H1 (cell line): ENCODE measurements around the gene CLEC18B. TPM values are rescaled to one million over a fixed set of nuclear protein-coding genes. Genes with fewer than 3 reads are reported as not detected.
"Not testable (repeated sequence)": the region's sequence is repeated elsewhere in the genome, so short reads cannot be mapped to it uniquely, and the experiment has no call there.

Experiments
- CTCF ChIA-PET: fragments of 300-600 bp; sonication (Branson Sonifier 250); formaldehyde crosslinking; loops from one replicate; lab custom pipeline; 2021; ENCODE audit not compliant: partially characterized antibody; lab: Charles Lee
- POLR2A ChIA-PET: fragments of 300-600 bp; sonication (Branson Sonifier 250); formaldehyde crosslinking; loops from one replicate; lab custom pipeline; 2021; ENCODE audit warnings: inconsistent platforms; ENCODE audit not compliant: partially characterized antibody; lab: Charles Lee
- DNase-seq, 2 experiments: peaks; one replicate each; pipeline versions ENCODE4 v3.0.0 to v3.0.0-alpha.2; 2010 to 2022; ENCODE audit warnings: low spot score in 2 of 2, low read depth in 1 of 2, mixed read lengths in 1 of 2
- FAIRE-seq: peaks from 2 replicates; lab custom pipeline; 2011; peaks lifted over from hg19 to GRCh38; lab: Jason Lieb, UNC
- H2AFZ ChIP-seq: 2 replicates; pipeline ENCODE4 v1.8.1; 2012; ENCODE audit warnings: low read length, inconsistent platforms
- H2AK5ac ChIP-seq: 2 replicates; pipeline ENCODE4 v1.6.1; 2013; ENCODE audit warnings: low read depth, low read length
- H2BK120ac ChIP-seq: replicated peaks from 2 replicates; pipeline ENCODE3; 2013; ENCODE audit warnings: low read depth, low read length, inconsistent platforms
- H2BK12ac ChIP-seq: 2 replicates; pipeline ENCODE4 v1.6.1; 2013; ENCODE audit warnings: low read depth, low read length
- H2BK15ac ChIP-seq: 2 replicates; pipeline ENCODE4 v1.6.1; 2013; ENCODE audit warnings: low read length
- H2BK20ac ChIP-seq: 2 replicates; pipeline ENCODE4 v1.6.1; 2013; ENCODE audit warnings: low read length
- H2BK5ac ChIP-seq: 2 replicates; pipeline ENCODE4 v1.6.1; 2013; ENCODE audit warnings: low read depth, low read length
- H3K14ac ChIP-seq: 2 replicates; pipeline ENCODE4 v1.6.1; 2013; ENCODE audit warnings: inconsistent platforms; ENCODE audit not compliant: insufficient read length
- H3K18ac ChIP-seq: 2 replicates; pipeline ENCODE4 v1.6.1; 2013; ENCODE audit warnings: low read length; ENCODE audit errors: extremely low read depth
- H3K23ac ChIP-seq: 2 replicates; pipeline ENCODE4 v1.6.1; 2013; ENCODE audit warnings: inconsistent platforms; ENCODE audit not compliant: insufficient read length
- H3K23me2 ChIP-seq: 2 replicates; pipeline ENCODE4 v1.6.1; 2013; ENCODE audit warnings: low read depth, low read length
- H3K27ac ChIP-seq: 2 replicates; pipeline ENCODE4 v1.6.1; 2011; ENCODE audit warnings: low read depth, low read length, inconsistent platforms
- H3K27me3 ChIP-seq, 4 experiments: replicated peaks in 1 of 4; 1 replicate in 1 of 4; 2 replicates in 3 of 4; pipeline versions ENCODE4 v1.6.1 to v1.8.1; 2011 to 2013; ENCODE audit warnings: low read length in 3 of 4, mild to moderate bottlenecking in 3 of 4, inconsistent platforms in 2 of 4, mixed read lengths in 2 of 4, moderate library complexity in 1 of 4; ENCODE audit not compliant: control insufficient read depth in 3 of 4, insufficient read depth in 3 of 4; ENCODE audit errors: extremely low read depth in 1 of 4
- H3K36me3 ChIP-seq, 4 experiments: 2 replicates each; pipeline versions ENCODE4 v1.6.1 to v1.8.1; 2011 to 2013; ENCODE audit warnings: mild to moderate bottlenecking in 4 of 4, low read length in 3 of 4, moderate library complexity in 2 of 4, control low read depth in 1 of 4, inconsistent platforms in 1 of 4; ENCODE audit not compliant: insufficient read depth in 4 of 4, control insufficient read depth in 2 of 4
- H3K4ac ChIP-seq: replicated peaks from 2 replicates; pipeline ENCODE3; 2013; ENCODE audit warnings: low read length, low read depth, mixed read lengths, inconsistent platforms; ENCODE audit not compliant: insufficient read length
- H3K4me1 ChIP-seq, 4 experiments: replicated peaks in 1 of 4; 1 replicate in 1 of 4; 2 replicates in 3 of 4; pipeline versions ENCODE4 v1.6.1 to v1.8.1; 2011 to 2013; ENCODE audit warnings: low read length in 3 of 4, inconsistent platforms in 2 of 4, mixed read lengths in 1 of 4; ENCODE audit not compliant: insufficient read depth in 4 of 4, control insufficient read depth in 3 of 4
- H3K4me2 ChIP-seq, 2 experiments: 2 replicates each; pipeline versions ENCODE4 v1.6.1 to v1.8.1; 2011 to 2013; ENCODE audit warnings: low read depth in 2 of 2, low read length in 2 of 2, control low read depth in 1 of 2, inconsistent platforms in 1 of 2, mild to moderate bottlenecking in 1 of 2; ENCODE audit not compliant: insufficient read depth in 1 of 2
- H3K4me3 ChIP-seq, 4 experiments: fragments of 200-600, 300-600 bp in 1 of 4; sonication (generic), shearing (Covaris generic), sonication (Bioruptor Twin) in 1 of 4; 2 replicates each; pipeline versions ENCODE4 v1.5.1 to v1.8.1; 2011 to 2016; ENCODE audit warnings: low read length in 4 of 4, low read depth in 3 of 4, control low read depth in 2 of 4, inconsistent platforms in 2 of 4, mild to moderate bottlenecking in 2 of 4, mixed read lengths in 1 of 4, moderate library complexity in 1 of 4; ENCODE audit not compliant: insufficient read depth in 2 of 4; ENCODE audit errors: extremely low read depth in 1 of 4
- H3K56ac ChIP-seq: replicated peaks from 2 replicates; pipeline ENCODE3; 2013; ENCODE audit warnings: low read depth, mild to moderate bottlenecking, mixed read lengths, low read length, inconsistent platforms; ENCODE audit not compliant: insufficient read length
- H3K79me1 ChIP-seq: 2 replicates; pipeline ENCODE4 v1.6.1; 2013; ENCODE audit warnings: low read depth, low read length, control low read depth
- H3K79me2 ChIP-seq, 2 experiments: 2 replicates each; pipeline versions ENCODE4 v1.6.1 to v1.8.1; 2012 to 2013; ENCODE audit warnings: low read length in 2 of 2, mild to moderate bottlenecking in 2 of 2, inconsistent platforms in 1 of 2; ENCODE audit not compliant: insufficient read depth in 2 of 2, control insufficient read depth in 1 of 2
- H3K9ac ChIP-seq, 4 experiments: replicated peaks in 1 of 4; 1 replicate in 1 of 4; 2 replicates in 3 of 4; pipeline versions ENCODE4 v1.6.1 to v1.8.1; 2011 to 2013; ENCODE audit warnings: low read depth in 3 of 4, low read length in 3 of 4, control low read depth in 2 of 4, mild to moderate bottlenecking in 2 of 4, moderate library complexity in 2 of 4, inconsistent platforms in 1 of 4; ENCODE audit errors: extremely low read depth in 1 of 4
- H3K9me3 ChIP-seq, 2 experiments: 2 replicates each; pipeline versions ENCODE4 v1.6.1 to v1.8.1; 2012 to 2013; ENCODE audit warnings: mild to moderate bottlenecking in 2 of 2, moderate library complexity in 2 of 2, control low read depth in 1 of 2, inconsistent platforms in 1 of 2, low read depth in 1 of 2, low read length in 1 of 2, mixed read lengths in 1 of 2; ENCODE audit not compliant: insufficient read depth in 2 of 2
- H4K20me1 ChIP-seq, 2 experiments: replicated peaks in 1 of 2; 2 replicates each; pipeline versions ENCODE3 to v1.8.1; 2011 to 2013; ENCODE audit warnings: inconsistent platforms in 2 of 2, low read length in 2 of 2, mild to moderate bottlenecking in 1 of 2; ENCODE audit not compliant: insufficient read depth in 2 of 2, control insufficient read depth in 1 of 2
- H4K5ac ChIP-seq: 2 replicates; pipeline ENCODE4 v1.6.1; 2013; ENCODE audit warnings: low read length, low read depth, mixed read lengths, inconsistent platforms; ENCODE audit not compliant: insufficient read length
- H4K8ac ChIP-seq: 2 replicates; pipeline ENCODE4 v1.8.0; 2013; ENCODE audit warnings: mild to moderate bottlenecking, moderate library complexity, low read length, inconsistent platforms; ENCODE audit not compliant: insufficient read depth; ENCODE audit errors: extremely low read depth
- H4K91ac ChIP-seq: replicated peaks from 2 replicates; pipeline ENCODE3; 2013; ENCODE audit warnings: low read length, mixed read lengths, inconsistent platforms; ENCODE audit not compliant: insufficient read length
- WGBS, 2 experiments: shearing (Covaris generic) in 1 of 2; methylation state at CpG; one replicate each; pipeline versions ENCODE4 v1.1.6 to v1.1.7; 2013 to 2015; ENCODE audit warnings: low lambda C conversion rate in 2 of 2, mixed read lengths in 2 of 2, inconsistent platforms in 1 of 2, low coverage in 1 of 2, missing lambda C conversion rate in 1 of 2; ENCODE audit not compliant: insufficient replicate concordance in 2 of 2, insufficient coverage in 1 of 2, insufficient read length in 1 of 2; ENCODE audit errors: extremely low coverage in 1 of 2, missing lambda C conversion rate in 1 of 2; 5-methylcytosine and 5-hydroxymethylcytosine counted together
- polyA plus RNA-seq, 7 experiments: library from polyadenylated mRNA; depleted of rRNA in 3 of 7; stranded (reverse) in 5 of 7; unstranded in 2 of 7; fragments of >200 nt in 5 of 7; fragments of 200-250 nt in 2 of 7; gene quantifications; 1 replicate in 5 of 7; 2 replicates in 1 of 7; 4 replicates in 1 of 7; pipeline versions ENCODE4 v1.2.1 to v1.2.3, GENCODE V29; 2011 to 2013; ENCODE audit warnings: missing spikeins in 2 of 7, mixed read lengths in 2 of 7
- total RNA-seq: library from RNA; stranded (reverse); fragmentation: NEBNext Ultra II Directional; extraction: Animal tissue kit (Norgen Biotek cat#: 25700); gene quantifications from 2 replicates; pipeline ENCODE4 v1.2.1, GENCODE V29; 2021

Gene CLEC18B
- total and polyA plus RNA-seq, 2 of the 8 experiments (the other 6 are each of a cell fraction or from before 2014, with no cell fraction given): 0.11 TPM; not detected in 1

DNA sequence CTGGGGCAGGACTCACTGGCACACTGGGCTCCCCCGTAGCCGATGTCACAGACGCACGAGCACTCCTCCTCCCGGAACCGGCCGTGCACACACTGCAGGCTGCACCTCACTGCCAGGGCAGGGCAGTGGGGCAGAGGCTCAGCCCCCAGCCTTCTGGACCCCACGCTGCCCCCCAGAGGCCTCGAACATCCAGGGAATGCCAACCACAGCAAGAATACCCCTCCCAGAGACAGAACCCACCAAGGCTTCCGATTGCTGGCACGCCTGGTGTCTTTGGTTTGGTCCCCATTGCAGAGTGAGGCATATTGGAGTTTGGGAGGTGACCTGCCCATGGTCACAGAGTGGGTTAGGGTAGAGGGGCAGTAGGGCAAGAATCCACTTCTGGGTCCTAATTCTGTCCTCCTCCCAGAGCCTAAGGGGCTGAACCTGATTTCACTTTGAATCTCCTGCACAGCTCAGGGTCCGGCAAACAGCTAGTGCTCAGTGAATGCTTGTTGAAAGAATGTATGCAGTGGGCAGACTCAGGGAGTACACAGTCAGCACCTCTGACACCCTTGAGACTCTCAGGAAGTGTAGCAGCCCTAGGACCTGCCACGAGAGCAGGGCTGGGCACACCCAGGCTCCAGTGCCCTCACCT, 9.0 kb downstream of the CLEC18B start:
- H2AFZ ChIP-seq, H2BK12ac ChIP-seq, H2BK120ac ChIP-seq, H3K79me2 ChIP-seq, H2BK5ac ChIP-seq, H3K23ac ChIP-seq, H2BK15ac ChIP-seq, H3K36me3 ChIP-seq, H3K4me1 ChIP-seq, CTCF ChIA-PET, H3K18ac ChIP-seq, H4K20me1 ChIP-seq, H3K9ac ChIP-seq, FAIRE-seq, DNase-seq, H3K23me2 ChIP-seq, H3K4me3 ChIP-seq, H3K56ac ChIP-seq, H4K8ac ChIP-seq, H3K79me1 ChIP-seq, POLR2A ChIA-PET, H4K5ac ChIP-seq, H2BK20ac ChIP-seq, H2AK5ac ChIP-seq, H3K27ac ChIP-seq, H3K4me2 ChIP-seq, H3K27me3 ChIP-seq, H3K9me3 ChIP-seq, H4K91ac ChIP-seq, H3K14ac ChIP-seq, H3K4ac ChIP-seq: not testable (repeated sequence)
- 83% methylated on average over 4 of the region's 13 CpGs; no CpG with 5 or more reads in 1 of the 2 experiments for WGBS, 2 experiments

- 83% methylated on average over 2 of the region's 9 CpGs; no CpG with 5 or more reads in 1 of the 2 experiments for WGBS, 2 experiments
- H3K18ac ChIP-seq, H3K4me2 ChIP-seq, H4K8ac ChIP-seq, CTCF ChIA-PET, H3K79me1 ChIP-seq, H2AK5ac ChIP-seq, H3K27me3 ChIP-seq, H2BK120ac ChIP-seq, H3K27ac ChIP-seq, H4K5ac ChIP-seq, H3K14ac ChIP-seq, H3K4me3 ChIP-seq, FAIRE-seq, H2BK5ac ChIP-seq, H3K9me3 ChIP-seq, H3K9ac ChIP-seq, DNase-seq, H4K91ac ChIP-seq, H2BK20ac ChIP-seq, H3K23me2 ChIP-seq, H2BK12ac ChIP-seq, POLR2A ChIA-PET, H3K4ac ChIP-seq, H3K79me2 ChIP-seq, H2AFZ ChIP-seq, H3K56ac ChIP-seq, H4K20me1 ChIP-seq, H3K23ac ChIP-seq, H3K36me3 ChIP-seq, H2BK15ac ChIP-seq, H3K4me1 ChIP-seq: not testable (repeated sequence)
Measured at GRCh38 chr16:74410981-74411380, 10.3 kb downstream of the CLEC18B start.
